IMR-90 (cell line): ENCODE data around the gene TEK. TPM values are rescaled to one million over a fixed set of nuclear protein-coding genes. Genes with fewer than 3 reads are reported as not detected.

Experiments
- ATAC-seq: fragments of 200-7000 bp; cut with Tn5 transposase; 2 replicates; pipeline ENCODE4 v1.9.1; 2020; ENCODE audit warnings: low read depth, mild to moderate bottlenecking, moderate library complexity
- BruUV-seq: library from RNA; stranded (reverse); fragments of 400-500 nt; replicated peaks from 2 replicates; lab custom pipeline; 2021; lab: Mats Ljungman, UMichigan
- CTCF ChIA-PET: fragments of 300-600 bp; formaldehyde crosslinking; extraction: SDS; loops from one replicate; lab custom pipeline; 2021; ENCODE audit warnings: antibody characterized with exemption; lab: Yijun Ruan, JAX
- POLR2A ChIA-PET: fragments of 300-600 bp; sonication (Branson Sonifier 250); formaldehyde crosslinking; loops from one replicate; lab custom pipeline; 2022; ENCODE audit warnings: antibody characterized with exemption; ENCODE audit not compliant: unreplicated experiment; lab: Charles Lee
- DNase-seq: peaks from one replicate; pipeline ENCODE4 v3.0.0; 2013
- H2AFZ ChIP-seq: replicated peaks from 2 replicates; pipeline ENCODE3; 2013; ENCODE audit warnings: low read length, mild to moderate bottlenecking; ENCODE audit not compliant: poor library complexity
- H2AK5ac ChIP-seq: 2 replicates; pipeline ENCODE4 v1.6.1; 2013; ENCODE audit warnings: low read depth, low read length, inconsistent platforms
- H2AK9ac ChIP-seq: replicated peaks from 2 replicates; pipeline ENCODE3; 2013; ENCODE audit warnings: mild to moderate bottlenecking, low read depth, low read length, moderate library complexity; ENCODE audit not compliant: poor library complexity
- H2BK120ac ChIP-seq: 2 replicates; pipeline ENCODE4 v1.6.1; 2013; ENCODE audit warnings: low read depth, low read length, inconsistent platforms
- H2BK15ac ChIP-seq: 3 replicates; pipeline ENCODE4 v1.6.1; 2013; ENCODE audit warnings: low read depth, low read length, inconsistent platforms
- H2BK20ac ChIP-seq: 2 replicates; pipeline ENCODE4 v1.6.1; 2013; ENCODE audit warnings: low read depth, mild to moderate bottlenecking, inconsistent platforms, low read length, moderate library complexity
- H2BK5ac ChIP-seq: 2 replicates; pipeline ENCODE4 v1.6.1; 2013; ENCODE audit warnings: mild to moderate bottlenecking, low read depth, low read length, inconsistent platforms; ENCODE audit not compliant: poor library complexity, severe bottlenecking
- H3K14ac ChIP-seq: replicated peaks from 2 replicates; pipeline ENCODE4 v1.6.1; 2013; ENCODE audit warnings: low read depth, low read length, inconsistent platforms
- H3K18ac ChIP-seq: 2 replicates; pipeline ENCODE4 v1.6.1; 2013; ENCODE audit warnings: low read depth, low read length, control low read depth
- H3K23ac ChIP-seq: 2 replicates; pipeline ENCODE4 v1.6.1; 2013; ENCODE audit warnings: low read depth, low read length, inconsistent platforms
- H3K27ac ChIP-seq: 2 replicates; pipeline ENCODE4 v1.5.1; 2013; ENCODE audit warnings: mild to moderate bottlenecking, control low read depth, low read length; ENCODE audit not compliant: insufficient read depth
- H3K27me3 ChIP-seq: 2 replicates; pipeline ENCODE4 v1.6.1; 2013; ENCODE audit warnings: low read length; ENCODE audit not compliant: control insufficient read depth, insufficient read depth
- H3K36me3 ChIP-seq: 2 replicates; pipeline ENCODE4 v1.6.1; 2013; ENCODE audit warnings: low read length, mixed read lengths; ENCODE audit not compliant: control insufficient read depth, insufficient read depth
- H3K4ac ChIP-seq: 2 replicates; pipeline ENCODE4 v1.6.1; 2013; ENCODE audit warnings: low read depth, low read length, inconsistent platforms
- H3K4me1 ChIP-seq: 2 replicates; pipeline ENCODE4 v1.6.1; 2013; ENCODE audit warnings: low read length, mixed read lengths; ENCODE audit not compliant: control insufficient read depth, insufficient read depth
- H3K4me2 ChIP-seq: 2 replicates; pipeline ENCODE4 v1.6.1; 2013; ENCODE audit warnings: low read depth, mild to moderate bottlenecking, control low read depth, low read length, moderate library complexity
- H3K4me3 ChIP-seq: 2 replicates; pipeline ENCODE4 v1.5.1; 2013; ENCODE audit warnings: low read depth, mild to moderate bottlenecking, control low read depth, low read length, moderate library complexity; ENCODE audit not compliant: insufficient read depth
- H3K56ac ChIP-seq: 2 replicates; pipeline ENCODE4 v1.6.1; 2013; ENCODE audit warnings: low read length, inconsistent platforms; ENCODE audit not compliant: insufficient read depth; ENCODE audit errors: extremely low read depth
- H3K79me1 ChIP-seq, 2 experiments: 2 replicates each; pipeline ENCODE4 v1.6.1; 2013; ENCODE audit warnings: low read length in 2 of 2, inconsistent platforms in 1 of 2, low read depth in 1 of 2
- H3K9ac ChIP-seq: 2 replicates; pipeline ENCODE4 v1.6.1; 2013; ENCODE audit warnings: low read depth, low read length, control low read depth
- H3K9me1 ChIP-seq: 2 replicates; pipeline ENCODE4 v1.6.1; 2013; ENCODE audit warnings: low read length, inconsistent platforms; ENCODE audit not compliant: insufficient read depth
- H3K9me3 ChIP-seq: 2 replicates; pipeline ENCODE4 v1.6.1; 2013; ENCODE audit warnings: low read length; ENCODE audit not compliant: control insufficient read depth, insufficient read depth
- H4K20me1 ChIP-seq: 2 replicates; pipeline ENCODE4 v1.6.1; 2013; ENCODE audit warnings: low read length, inconsistent platforms; ENCODE audit not compliant: insufficient read depth
- H4K5ac ChIP-seq: 2 replicates; pipeline ENCODE4 v1.6.1; 2013; ENCODE audit warnings: mild to moderate bottlenecking, low read depth, low read length, control low read depth
- H4K8ac ChIP-seq, 2 experiments: 2 replicates each; pipeline ENCODE4 v1.6.1; 2013; ENCODE audit warnings: low read depth in 2 of 2, low read length in 2 of 2, control low read depth in 1 of 2, inconsistent platforms in 1 of 2
- H4K91ac ChIP-seq: 2 replicates; pipeline ENCODE4 v1.6.1; 2013; ENCODE audit warnings: low read depth, low read length, inconsistent platforms; ENCODE audit not compliant: insufficient read depth
- BHLHE40 ChIP-seq: fragments of 150-350 bp; IDR thresholded peaks from 2 replicates; pipeline ENCODE4 v1.6.1; 2016; ENCODE audit warnings: mild to moderate bottlenecking, low read depth, low read length
- CHD1 ChIP-seq: IDR thresholded peaks from 2 replicates; pipeline ENCODE4 v1.6.1; 2012; ENCODE audit warnings: low read depth, low read length, improper control_type of control experiment
- ELK1 ChIP-seq: fragments of 150-350 bp; IDR thresholded peaks from 2 replicates; pipeline ENCODE4 v1.6.1; 2016; ENCODE audit warnings: low read depth, mild to moderate bottlenecking, low read length, moderate library complexity, borderline replicate concordance
- MAFK ChIP-seq: IDR thresholded peaks from 2 replicates; pipeline ENCODE4 v1.6.1; 2012; ENCODE audit warnings: low read depth, low read length, improper control_type of control experiment
- RAD21 ChIP-seq: IDR thresholded peaks from 2 replicates; pipeline ENCODE4 v1.6.1; 2012; ENCODE audit warnings: low read length, improper control_type of control experiment
- SMC3 ChIP-seq: fragments of 150-350 bp; IDR thresholded peaks from 2 replicates; pipeline ENCODE4 v1.6.1; 2016; ENCODE audit warnings: low read depth, mild to moderate bottlenecking, antibody characterized with exemption, low read length, moderate library complexity
- USF2 ChIP-seq: fragments of 150-350 bp; IDR thresholded peaks from 2 replicates; pipeline ENCODE4 v1.6.1; 2017; ENCODE audit warnings: mild to moderate bottlenecking, antibody characterized with exemption, low read length, low read depth
- WGBS, 2 experiments: methylation state at CpG; one replicate each; pipeline versions ENCODE4 v1.1.5 to v1.1.7; 2013; ENCODE audit warnings: missing lambda C conversion rate in 2 of 2; ENCODE audit not compliant: insufficient read length in 1 of 2; ENCODE audit errors: extremely low coverage in 2 of 2; 5-methylcytosine and 5-hydroxymethylcytosine counted together
- dilution Hi-C: fragments of 300-500 bp; cut with HindIII; formaldehyde crosslinking; loops from one replicate; pipeline ENCODE4 v1.14.3; 2018; ENCODE audit warnings: low sequenced_read_pairs; ENCODE audit not compliant: unreplicated experiment
- in situ Hi-C: fragments of 300-500 bp; cut with MboI; formaldehyde crosslinking; loops from 3 replicates; pipeline ENCODE4 v1.14.3; 2019; ENCODE audit warnings: low sequenced_read_pairs, inconsistent platforms, mixed read lengths
- intact Hi-C: fragments of 100-400 bp; cut with micrococcal nuclease; formaldehyde crosslinking; loops from 2 replicates; pipeline ENCODE4 v1.10.0; 2022
- polyA plus RNA-seq, 3 experiments: library from polyadenylated mRNA; depleted of rRNA; stranded (reverse); fragments of >200 nt; gene quantifications; 2 replicates each; pipeline ENCODE4 v1.2.3, GENCODE V29; 2012; ENCODE audit warnings: low replicate concordance in 1 of 3
- total RNA-seq: library from RNA; depleted of rRNA; stranded (reverse); fragments of >200 nt; gene quantifications from 2 replicates; pipeline ENCODE4 v1.2.3, GENCODE V29; 2012
- TF ChIP-seq, protein P1 (sequence below): conservative IDR thresholded peaks from 2 replicates; pipeline ENCODE4 v1.5.1; 2012; ENCODE audit warnings: mild to moderate bottlenecking, low read depth, low read length, improper control_type of control experiment

The TEK gene
- total and polyA plus RNA-seq, 2 of the 4 experiments (the other 2 are of a cell fraction): 6.3 to 11.7 TPM

GRCh38 chr9:27142299-27142930 lies 33.4 kb downstream of the TEK start:
- in situ Hi-C loops (no loop called here), dilution Hi-C loops (no loop called here), intact Hi-C loops (no loop called here)
- Histone ChIP-seq H3K56ac (0 out of 2 replicates have a peak overlapping the region, but pooled peaks have one; percentile 26), H2BK15ac (0 out of 3 replicates have a peak overlapping the region, but pooled peaks have one; percentile 5), H3K18ac (peak overlapping the region; percentile 22; the same call in 1 of the 2 replicates), H3K4me1 (peaks cover 6% of the 10 kb centered on the region), H3K9ac (no peak overlapping the region), H3K9me1 (peaks cover 5% of the 10 kb centered on the region), H3K4ac (no peak overlapping the region), H2BK5ac (peak overlapping the region; percentile 10), H3K79me1 (peaks cover 0 to 20% of the 10 kb centered on the region in 2 experiments; a peak in 3 of 4 replicates), H4K91ac (no peak overlapping the region), H4K8ac (0 out of 4 replicates have a peak overlapping the region, but pooled peaks of 1 of the 2 experiments have one; percentile 36), H3K23ac (no peak overlapping the region), H3K27me3 (no peaks in the 10 kb centered on the region), H2AK5ac (peak overlapping the region; percentile 77), H2BK20ac (peak overlapping the region; percentile 48; the same call in 1 of the 2 replicates), H3K4me2 (no peak overlapping the region; the same call in 1 of the 2 replicates), H3K14ac (no peak overlapping the region), H4K5ac (peak overlapping the region; percentile 56; the same call in 1 of the 2 replicates), H2BK120ac (peak overlapping the region; percentile 50; the same call in 1 of the 2 replicates), H3K36me3 (no peaks in the 10 kb centered on the region), H2AK9ac (no peak overlapping the region), H2AFZ (no peak overlapping the region), H4K20me1 (no peaks in the 10 kb centered on the region), H3K4me3 (no peak overlapping the region), H3K27ac (0 out of 2 replicates have a peak overlapping the region, but pooled peaks have one; percentile 42), H3K9me3 (no peaks in the 10 kb centered on the region)
- no peak; the same call in none of the 2 replicates for ATAC-seq
- TF ChIP-seq BHLHE40 (no peak), USF2 (no peak), MAFK (no peak), CHD1 (no peak), RAD21 (no peak), SMC3 (no peak), ELK1 (no peak)
- TF ChIP-seq, protein P1, sequence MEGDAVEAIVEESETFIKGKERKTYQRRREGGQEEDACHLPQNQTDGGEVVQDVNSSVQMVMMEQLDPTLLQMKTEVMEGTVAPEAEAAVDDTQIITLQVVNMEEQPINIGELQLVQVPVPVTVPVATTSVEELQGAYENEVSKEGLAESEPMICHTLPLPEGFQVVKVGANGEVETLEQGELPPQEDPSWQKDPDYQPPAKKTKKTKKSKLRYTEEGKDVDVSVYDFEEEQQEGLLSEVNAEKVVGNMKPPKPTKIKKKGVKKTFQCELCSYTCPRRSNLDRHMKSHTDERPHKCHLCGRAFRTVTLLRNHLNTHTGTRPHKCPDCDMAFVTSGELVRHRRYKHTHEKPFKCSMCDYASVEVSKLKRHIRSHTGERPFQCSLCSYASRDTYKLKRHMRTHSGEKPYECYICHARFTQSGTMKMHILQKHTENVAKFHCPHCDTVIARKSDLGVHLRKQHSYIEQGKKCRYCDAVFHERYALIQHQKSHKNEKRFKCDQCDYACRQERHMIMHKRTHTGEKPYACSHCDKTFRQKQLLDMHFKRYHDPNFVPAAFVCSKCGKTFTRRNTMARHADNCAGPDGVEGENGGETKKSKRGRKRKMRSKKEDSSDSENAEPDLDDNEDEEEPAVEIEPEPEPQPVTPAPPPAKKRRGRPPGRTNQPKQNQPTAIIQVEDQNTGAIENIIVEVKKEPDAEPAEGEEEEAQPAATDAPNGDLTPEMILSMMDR: no peak
- BruUV-seq: no TSS peak
- CTCF ChIA-PET: interaction anchor here (0.6 to 0.7 kb wide), 2 partner anchors 14 to 1253 kb away, joined by 3 read pairs; no protein-coding TSS in a partner anchor
- POLR2A ChIA-PET: no interaction called here
- DNase-seq: no peak
- WGBS, 2 experiments: 100% methylated on average over 1 of the region's 7 CpGs; no CpG with 5 or more reads in 1 of the 2 experiments
